GM12878 (cell line): ENCODE results near the gene KATNBL1. TPM values are rescaled to one million over a fixed set of nuclear protein-coding genes. Genes with fewer than 3 reads are reported as not detected.

ENCODE experiments used
- ASH2L ChIP-seq: fragments of 300-600, 200-600 bp; sonication (generic); IDR thresholded peaks from 2 replicates; pipeline ENCODE4 v1.6.1; 2017; ENCODE audit warnings: low read depth, mild to moderate bottlenecking, borderline replicate concordance
- BHLHE40 ChIP-seq, 2 experiments: fragments of 450-650 bp in 1 of 2; IDR thresholded peaks; 2 replicates each; pipeline ENCODE4 v1.6.1; 2011 to 2017; ENCODE audit warnings: low read depth in 2 of 2, borderline replicate concordance in 1 of 2, improper control_type of control experiment in 1 of 2, low read length in 1 of 2, mild to moderate bottlenecking in 1 of 2
- CHD2 ChIP-seq: IDR thresholded peaks from 2 replicates; pipeline ENCODE4 v1.6.1; 2011; ENCODE audit warnings: low read depth, low read length, improper control_type of control experiment, borderline replicate concordance
- IKZF1 ChIP-seq: fragments of 450-650 bp; conservative IDR thresholded peaks from 2 replicates; pipeline ENCODE4 v1.6.1; 2017; ENCODE audit warnings: antibody characterized with exemption, mild to moderate bottlenecking
- IKZF2 ChIP-seq, 2 experiments: fragments of 450-650 bp; IDR thresholded peaks; 2 replicates each; pipeline ENCODE4 v1.6.1; 2017; ENCODE audit warnings: mild to moderate bottlenecking in 2 of 2, moderate library complexity in 2 of 2
- KAT2A ChIP-seq: conservative IDR thresholded peaks from 2 replicates; pipeline ENCODE4 v1.6.1; 2011; ENCODE audit warnings: low read depth, low read length; ENCODE audit not compliant: control insufficient read depth
- RCOR1 ChIP-seq: conservative IDR thresholded peaks from 2 replicates; pipeline ENCODE4 v1.6.1; 2012; ENCODE audit warnings: low read depth, low read length, improper control_type of control experiment
- SMC3 ChIP-seq: IDR thresholded peaks from 2 replicates; pipeline ENCODE4 v1.6.1; 2011; ENCODE audit warnings: low read length, improper control_type of control experiment, borderline replicate concordance
- ZNF274 ChIP-seq: IDR thresholded peaks from one replicate; pipeline ENCODE4 v1.8.0; 2011; ENCODE audit not compliant: insufficient read length, insufficient read depth
- polyA plus RNA-seq, 11 experiments: library from polyadenylated mRNA; depleted of rRNA in 4 of 11; unstranded in 6 of 11; stranded (reverse) in 5 of 11; fragments of >200 nt; fragmentation: Nextera tagmentation in 4 of 11; fragmentation: Illumina TruSeq in 1 of 11; extraction: Ambion mirVana in 4 of 11; extraction: Trizol in 1 of 11; gene quantifications; 1 replicate in 1 of 11; 2 replicates in 10 of 11; pipeline versions ENCODE4 v1.2.1 to v1.2.3, GENCODE V29; 2011 to 2016; ENCODE audit warnings: inconsistent platforms in 2 of 11, missing spikeins in 2 of 11, low read depth in 1 of 11
- total RNA-seq, 4 experiments: library from RNA; depleted of rRNA in 3 of 4; stranded (reverse); fragments of >200 nt in 3 of 4; fragmentation: Illumina TruSeq in 1 of 4; extraction: Trizol in 1 of 4; gene quantifications; 2 replicates each; pipeline versions ENCODE4 v1.2.1 to v1.2.3, GENCODE V29; 2013 to 2021
- TF ChIP-seq, protein P1 (sequence below): fragments of 450-650 bp; formaldehyde crosslinking; IDR thresholded peaks from 2 replicates; pipeline ENCODE4 v1.5.0; 2022; ENCODE audit warnings: mild to moderate bottlenecking, missing genetic modification characterization
- TF ChIP-seq, protein P2 (sequence below): fragments of 450-650 bp; formaldehyde crosslinking; IDR thresholded peaks from 2 replicates; pipeline ENCODE4 v1.4.0; 2022; ENCODE audit warnings: mild to moderate bottlenecking, moderate library complexity
- TF ChIP-seq, protein P3 (sequence below): IDR thresholded peaks from 2 replicates; pipeline ENCODE4 v1.6.1; 2011; ENCODE audit warnings: borderline replicate concordance, low read depth, mild to moderate bottlenecking, moderate library complexity, mixed read lengths, low read length; ENCODE audit not compliant: insufficient read depth; ENCODE audit errors: extremely low read length
- TF ChIP-seq, protein P4 (sequence below): IDR thresholded peaks from 2 replicates; pipeline ENCODE4 v1.6.1; 2011; ENCODE audit warnings: borderline replicate concordance, low read depth, mild to moderate bottlenecking, moderate library complexity, low read length; ENCODE audit not compliant: insufficient read depth, poor library complexity, severe bottlenecking
- TF ChIP-seq, protein P5 (sequence below): fragments of 450-650 bp; IDR thresholded peaks from 2 replicates; pipeline ENCODE4 v1.6.1; 2016; ENCODE audit warnings: mild to moderate bottlenecking
- TF ChIP-seq, protein P6 (sequence below): fragments of 450-650 bp; IDR thresholded peaks from 2 replicates; pipeline ENCODE4 v1.6.1; 2018; ENCODE audit warnings: mild to moderate bottlenecking, low read depth, moderate library complexity; ENCODE audit not compliant: partially characterized antibody

KATNBL1 gene
- total and polyA plus RNA-seq, 10 of the 15 experiments (the other 5 are each of a cell fraction or from before 2014, with no cell fraction given) = 7.8 to 58.8 (median 30.1) TPM

DNA sequence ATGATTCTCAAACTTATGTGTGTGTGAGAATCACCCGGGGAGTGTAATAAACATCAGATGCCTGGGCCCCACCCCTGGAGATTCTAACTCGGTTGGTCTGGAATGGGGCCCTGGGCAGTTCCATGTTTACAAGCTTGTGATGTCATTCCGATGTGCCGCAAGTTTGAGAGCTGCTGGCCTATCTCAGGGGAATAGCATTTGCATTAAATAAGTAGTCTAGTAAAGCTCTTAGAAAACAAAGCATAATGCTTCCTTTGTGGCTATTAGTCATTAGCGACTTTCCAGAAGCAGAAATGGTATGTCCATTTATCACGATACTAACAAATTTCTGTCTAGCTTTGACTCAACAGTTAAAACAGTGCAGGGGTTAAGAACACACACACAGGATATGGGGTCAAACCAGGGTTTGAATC lies 87.1 kb downstream of the KATNBL1 start (continued):
- TF ChIP-seq, protein P1, sequence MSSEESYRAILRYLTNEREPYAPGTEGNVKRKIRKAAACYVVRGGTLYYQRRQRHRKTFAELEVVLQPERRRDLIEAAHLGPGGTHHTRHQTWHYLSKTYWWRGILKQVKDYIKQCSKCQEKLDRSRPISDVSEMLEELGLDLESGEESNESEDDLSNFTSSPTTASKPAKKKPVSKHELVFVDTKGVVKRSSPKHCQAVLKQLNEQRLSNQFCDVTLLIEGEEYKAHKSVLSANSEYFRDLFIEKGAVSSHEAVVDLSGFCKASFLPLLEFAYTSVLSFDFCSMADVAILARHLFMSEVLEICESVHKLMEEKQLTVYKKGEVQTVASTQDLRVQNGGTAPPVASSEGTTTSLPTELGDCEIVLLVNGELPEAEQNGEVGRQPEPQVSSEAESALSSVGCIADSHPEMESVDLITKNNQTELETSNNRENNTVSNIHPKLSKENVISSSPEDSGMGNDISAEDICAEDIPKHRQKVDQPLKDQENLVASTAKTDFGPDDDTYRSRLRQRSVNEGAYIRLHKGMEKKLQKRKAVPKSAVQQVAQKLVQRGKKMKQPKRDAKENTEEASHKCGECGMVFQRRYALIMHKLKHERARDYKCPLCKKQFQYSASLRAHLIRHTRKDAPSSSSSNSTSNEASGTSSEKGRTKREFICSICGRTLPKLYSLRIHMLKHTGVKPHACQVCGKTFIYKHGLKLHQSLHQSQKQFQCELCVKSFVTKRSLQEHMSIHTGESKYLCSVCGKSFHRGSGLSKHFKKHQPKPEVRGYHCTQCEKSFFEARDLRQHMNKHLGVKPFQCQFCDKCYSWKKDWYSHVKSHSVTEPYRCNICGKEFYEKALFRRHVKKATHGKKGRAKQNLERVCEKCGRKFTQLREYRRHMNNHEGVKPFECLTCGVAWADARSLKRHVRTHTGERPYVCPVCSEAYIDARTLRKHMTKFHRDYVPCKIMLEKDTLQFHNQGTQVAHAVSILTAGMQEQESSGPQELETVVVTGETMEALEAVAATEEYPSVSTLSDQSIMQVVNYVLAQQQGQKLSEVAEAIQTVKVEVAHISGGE = no peak
- TF ChIP-seq ASH2L = no peak
- TF ChIP-seq, protein P2, sequence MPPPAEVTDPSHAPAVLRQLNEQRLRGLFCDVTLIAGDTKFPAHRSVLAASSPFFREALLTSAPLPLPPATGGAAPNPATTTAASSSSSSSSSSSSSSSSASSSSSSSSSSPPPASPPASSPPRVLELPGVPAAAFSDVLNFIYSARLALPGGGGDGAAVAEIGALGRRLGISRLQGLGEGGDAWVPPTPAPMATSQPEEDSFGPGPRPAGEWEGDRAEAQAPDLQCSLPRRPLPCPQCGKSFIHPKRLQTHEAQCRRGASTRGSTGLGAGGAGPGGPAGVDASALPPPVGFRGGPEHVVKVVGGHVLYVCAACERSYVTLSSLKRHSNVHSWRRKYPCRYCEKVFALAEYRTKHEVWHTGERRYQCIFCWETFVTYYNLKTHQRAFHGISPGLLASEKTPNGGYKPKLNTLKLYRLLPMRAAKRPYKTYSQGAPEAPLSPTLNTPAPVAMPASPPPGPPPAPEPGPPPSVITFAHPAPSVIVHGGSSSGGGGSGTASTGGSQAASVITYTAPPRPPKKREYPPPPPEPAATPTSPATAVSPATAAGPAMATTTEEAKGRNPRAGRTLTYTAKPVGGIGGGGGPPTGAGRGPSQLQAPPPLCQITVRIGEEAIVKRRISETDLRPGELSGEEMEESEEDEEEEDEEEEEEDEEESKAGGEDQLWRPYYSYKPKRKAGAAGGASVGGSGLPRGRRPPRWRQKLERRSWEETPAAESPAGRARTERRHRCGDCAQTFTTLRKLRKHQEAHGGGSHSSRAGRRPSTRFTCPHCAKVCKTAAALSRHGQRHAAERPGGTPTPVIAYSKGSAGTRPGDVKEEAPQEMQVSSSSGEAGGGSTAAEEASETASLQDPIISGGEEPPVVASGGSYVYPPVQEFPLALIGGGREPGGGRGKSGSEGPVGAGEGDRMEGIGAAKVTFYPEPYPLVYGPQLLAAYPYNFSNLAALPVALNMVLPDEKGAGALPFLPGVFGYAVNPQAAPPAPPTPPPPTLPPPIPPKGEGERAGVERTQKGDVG (CRISPR knock-in tag) = no peak
- no peak for TF ChIP-seq KAT2A
- TF ChIP-seq, protein P3, sequence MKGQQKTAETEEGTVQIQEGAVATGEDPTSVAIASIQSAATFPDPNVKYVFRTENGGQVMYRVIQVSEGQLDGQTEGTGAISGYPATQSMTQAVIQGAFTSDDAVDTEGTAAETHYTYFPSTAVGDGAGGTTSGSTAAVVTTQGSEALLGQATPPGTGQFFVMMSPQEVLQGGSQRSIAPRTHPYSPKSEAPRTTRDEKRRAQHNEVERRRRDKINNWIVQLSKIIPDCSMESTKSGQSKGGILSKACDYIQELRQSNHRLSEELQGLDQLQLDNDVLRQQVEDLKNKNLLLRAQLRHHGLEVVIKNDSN = no peak
- TF ChIP-seq SMC3 = no peak
- peak; percentile 62 for TF ChIP-seq IKZF2 (IDR thresholded peaks at IDR 0.05)
- TF ChIP-seq, protein P4, sequence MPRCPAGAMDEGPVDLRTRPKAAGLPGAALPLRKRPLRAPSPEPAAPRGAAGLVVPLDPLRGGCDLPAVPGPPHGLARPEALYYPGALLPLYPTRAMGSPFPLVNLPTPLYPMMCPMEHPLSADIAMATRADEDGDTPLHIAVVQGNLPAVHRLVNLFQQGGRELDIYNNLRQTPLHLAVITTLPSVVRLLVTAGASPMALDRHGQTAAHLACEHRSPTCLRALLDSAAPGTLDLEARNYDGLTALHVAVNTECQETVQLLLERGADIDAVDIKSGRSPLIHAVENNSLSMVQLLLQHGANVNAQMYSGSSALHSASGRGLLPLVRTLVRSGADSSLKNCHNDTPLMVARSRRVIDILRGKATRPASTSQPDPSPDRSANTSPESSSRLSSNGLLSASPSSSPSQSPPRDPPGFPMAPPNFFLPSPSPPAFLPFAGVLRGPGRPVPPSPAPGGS = no peak
- TF ChIP-seq, protein P5, sequence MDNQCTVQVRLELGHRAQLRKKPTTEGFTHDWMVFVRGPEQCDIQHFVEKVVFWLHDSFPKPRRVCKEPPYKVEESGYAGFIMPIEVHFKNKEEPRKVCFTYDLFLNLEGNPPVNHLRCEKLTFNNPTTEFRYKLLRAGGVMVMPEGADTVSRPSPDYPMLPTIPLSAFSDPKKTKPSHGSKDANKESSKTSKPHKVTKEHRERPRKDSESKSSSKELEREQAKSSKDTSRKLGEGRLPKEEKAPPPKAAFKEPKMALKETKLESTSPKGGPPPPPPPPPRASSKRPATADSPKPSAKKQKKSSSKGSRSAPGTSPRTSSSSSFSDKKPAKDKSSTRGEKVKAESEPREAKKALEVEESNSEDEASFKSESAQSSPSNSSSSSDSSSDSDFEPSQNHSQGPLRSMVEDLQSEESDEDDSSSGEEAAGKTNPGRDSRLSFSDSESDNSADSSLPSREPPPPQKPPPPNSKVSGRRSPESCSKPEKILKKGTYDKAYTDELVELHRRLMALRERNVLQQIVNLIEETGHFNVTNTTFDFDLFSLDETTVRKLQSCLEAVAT = no peak
- peak; percentile 44; the same call in 1 of the 2 replicates for TF ChIP-seq IKZF1
- TF ChIP-seq CHD2 = peak; percentile 33; the same call in 1 of the 2 replicates
- no peak for TF ChIP-seq RCOR1
- TF ChIP-seq ZNF274 = no peak
- TF ChIP-seq, protein P6, sequence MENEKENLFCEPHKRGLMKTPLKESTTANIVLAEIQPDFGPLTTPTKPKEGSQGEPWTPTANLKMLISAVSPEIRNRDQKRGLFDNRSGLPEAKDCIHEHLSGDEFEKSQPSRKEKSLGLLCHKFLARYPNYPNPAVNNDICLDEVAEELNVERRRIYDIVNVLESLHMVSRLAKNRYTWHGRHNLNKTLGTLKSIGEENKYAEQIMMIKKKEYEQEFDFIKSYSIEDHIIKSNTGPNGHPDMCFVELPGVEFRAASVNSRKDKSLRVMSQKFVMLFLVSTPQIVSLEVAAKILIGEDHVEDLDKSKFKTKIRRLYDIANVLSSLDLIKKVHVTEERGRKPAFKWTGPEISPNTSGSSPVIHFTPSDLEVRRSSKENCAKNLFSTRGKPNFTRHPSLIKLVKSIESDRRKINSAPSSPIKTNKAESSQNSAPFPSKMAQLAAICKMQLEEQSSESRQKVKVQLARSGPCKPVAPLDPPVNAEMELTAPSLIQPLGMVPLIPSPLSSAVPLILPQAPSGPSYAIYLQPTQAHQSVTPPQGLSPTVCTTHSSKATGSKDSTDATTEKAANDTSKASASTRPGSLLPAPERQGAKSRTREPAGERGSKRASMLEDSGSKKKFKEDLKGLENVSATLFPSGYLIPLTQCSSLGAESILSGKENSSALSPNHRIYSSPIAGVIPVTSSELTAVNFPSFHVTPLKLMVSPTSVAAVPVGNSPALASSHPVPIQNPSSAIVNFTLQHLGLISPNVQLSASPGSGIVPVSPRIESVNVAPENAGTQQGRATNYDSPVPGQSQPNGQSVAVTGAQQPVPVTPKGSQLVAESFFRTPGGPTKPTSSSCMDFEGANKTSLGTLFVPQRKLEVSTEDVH = no peak
- peak; percentile 25 to 41; a peak in 3 of 4 replicates for TF ChIP-seq BHLHE40 (IDR thresholded peaks at IDR 0.05; ENCODE audit: borderline replicate concordance in 1 of 2, low read depth in 2 of 2, low read length in 1 of 2)
